Measurements from ENCODE around the gene PLCH2.
A peak's percentile ranks its signal among the peaks of the same experiment; 100 is the strongest.

PLCH2 gene

DNA sequence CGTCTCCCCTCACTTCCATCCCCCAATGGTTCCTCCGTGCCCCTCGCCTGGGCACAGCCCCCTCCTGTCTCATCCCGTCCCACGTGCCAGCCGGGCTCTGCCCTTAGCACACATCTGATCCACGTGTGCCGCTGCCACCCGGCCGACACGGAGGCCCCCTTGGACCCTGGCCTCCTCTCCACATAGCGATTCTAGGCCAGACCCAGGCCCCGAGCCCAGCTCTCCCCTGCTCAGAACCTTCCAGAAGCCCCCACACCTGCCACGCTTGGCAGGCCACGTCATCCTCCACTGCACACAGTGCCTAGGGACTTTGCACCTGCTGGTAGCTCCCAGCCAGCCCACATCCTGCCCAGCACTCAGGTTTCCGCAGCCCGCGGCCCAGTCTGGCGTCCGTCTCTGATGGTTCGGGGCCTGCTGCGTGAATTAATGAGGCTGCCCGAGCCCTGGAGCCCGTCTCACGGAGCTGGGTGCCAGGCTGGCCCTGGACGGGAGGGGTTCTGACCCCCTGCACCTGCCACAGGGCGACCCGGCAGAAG, 20.1 kb downstream of the PLCH2 start:
- Histone ChIP-seq H3K4me2 (peak overlapping the region in 10 of 11 experiments; percentile 33 to 96 (median 86); a peak in 21 of 22 replicates), H3K27ac (peak overlapping the region in 5 of 11 experiments; percentile 22 to 67 (median 25); a peak in 8 of 22 replicates), H3K9ac (peak overlapping the region in 5 of 11 experiments; percentile 12 to 65 (median 35); a peak in 6 of 22 replicates), H3K4me3 (peak overlapping the region in 1 of 10 experiments; percentile 1; a peak in 1 of 20 replicates), H3K36me3 (no peaks in the 10 kb centered on the region), H3K9me3 (replicated peaks in 1 of 11) (no peaks in the 10 kb centered on the region), H3K27me3 (peaks cover 0 to 62% (median 8%) of the 10 kb centered on the region in 11 experiments; a peak in 12 of 22 replicates), H3K4me1 (peaks cover 32 to 91% (median 88%) of the 10 kb centered on the region in 10 experiments), H4K20me1 (peaks cover 0 to 73% (median 35%) of the 10 kb centered on the region in 11 experiments; a peak in 14 of 22 replicates)
- TF ChIP-seq Cebpa-rat (IDR thresholded peaks at IDR 0.05), result no peak

DNA sequence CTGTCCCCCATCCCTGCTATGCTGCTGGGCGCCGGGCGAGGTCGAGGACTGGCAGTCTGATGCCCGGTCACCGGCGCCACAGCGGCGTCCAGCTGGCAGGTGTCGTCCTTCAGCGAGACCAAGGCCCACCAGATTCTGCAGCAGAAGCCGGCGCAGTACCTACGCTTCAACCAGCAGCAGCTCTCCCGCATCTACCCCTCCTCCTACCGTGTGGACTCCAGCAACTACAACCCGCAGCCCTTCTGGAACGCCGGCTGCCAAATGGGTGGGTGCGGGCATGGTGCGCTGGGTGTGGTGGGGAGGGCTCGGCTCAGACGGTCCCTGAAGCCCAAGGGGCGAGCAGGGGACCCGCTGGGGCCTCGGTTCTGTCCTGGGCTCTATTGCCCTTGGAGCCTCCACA, 20.7 kb downstream of the PLCH2 start:
- Histone ChIP-seq H3K9ac (peak overlapping the region in 4 of 11 experiments; percentile 12 to 65 (median 48); a peak in 6 of 22 replicates), H3K4me1 (peaks cover 38 to 97% (median 94%) of the 10 kb centered on the region in 10 experiments), H3K4me2 (peak overlapping the region in 10 of 11 experiments; percentile 33 to 96 (median 86); a peak in 21 of 22 replicates), H3K27me3 (peaks cover 0 to 62% (median 8%) of the 10 kb centered on the region in 11 experiments; a peak in 12 of 22 replicates), H4K20me1 (peaks cover 0 to 71% (median 35%) of the 10 kb centered on the region in 11 experiments; a peak in 14 of 22 replicates), H3K4me3 (peak overlapping the region in 1 of 10 experiments; percentile 1; a peak in 1 of 20 replicates), H3K36me3 (no peaks in the 10 kb centered on the region), H3K27ac (peak overlapping the region in 5 of 11 experiments; percentile 22 to 67 (median 25); a peak in 7 of 22 replicates), H3K9me3 (replicated peaks in 1 of 11) (no peaks in the 10 kb centered on the region)
- TF ChIP-seq Cebpa-rat (IDR thresholded peaks at IDR 0.05), result no peak

DNA sequence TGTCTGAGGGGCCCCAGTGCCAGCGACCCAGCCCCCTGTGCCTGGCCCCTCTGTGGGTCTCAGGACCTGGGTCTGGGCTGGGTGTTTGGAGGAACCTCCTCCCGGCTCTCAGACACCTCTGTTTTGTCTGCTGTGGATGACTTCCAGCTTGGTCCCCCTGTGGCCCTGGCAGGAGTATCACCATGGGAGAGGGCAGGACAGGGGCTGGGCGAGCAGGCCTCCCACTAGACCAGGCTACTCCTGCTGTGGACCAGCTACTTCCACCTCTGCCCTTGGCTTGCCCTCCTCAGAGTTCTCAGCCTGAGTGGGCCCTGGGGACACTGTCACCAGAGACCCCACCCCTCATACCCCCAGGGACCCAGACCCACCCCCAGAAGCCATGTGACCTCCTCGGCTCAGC, 21.8 kb downstream of the PLCH2 start:
- Histone ChIP-seq H4K20me1 (peaks cover 0 to 71% (median 38%) of the 10 kb centered on the region in 11 experiments; a peak in 14 of 22 replicates), H3K9me3 (replicated peaks in 1 of 11) (no peaks in the 10 kb centered on the region), H3K27ac (no peak overlapping the region), H3K36me3 (no peaks in the 10 kb centered on the region), H3K4me2 (peak overlapping the region in 8 of 11 experiments; percentile 78 to 96 (median 89); a peak in 16 of 22 replicates), H3K4me3 (no peak overlapping the region), H3K4me1 (peaks cover 43 to 97% (median 92%) of the 10 kb centered on the region in 10 experiments), H3K9ac (peak overlapping the region in 1 of 11 experiments; percentile 11; a peak in 1 of 22 replicates), H3K27me3 (peaks cover 0 to 54% (median 8%) of the 10 kb centered on the region in 11 experiments; a peak in 12 of 22 replicates)
- no peak for TF ChIP-seq Cebpa-rat (IDR thresholded peaks at IDR 0.05)

DNA sequence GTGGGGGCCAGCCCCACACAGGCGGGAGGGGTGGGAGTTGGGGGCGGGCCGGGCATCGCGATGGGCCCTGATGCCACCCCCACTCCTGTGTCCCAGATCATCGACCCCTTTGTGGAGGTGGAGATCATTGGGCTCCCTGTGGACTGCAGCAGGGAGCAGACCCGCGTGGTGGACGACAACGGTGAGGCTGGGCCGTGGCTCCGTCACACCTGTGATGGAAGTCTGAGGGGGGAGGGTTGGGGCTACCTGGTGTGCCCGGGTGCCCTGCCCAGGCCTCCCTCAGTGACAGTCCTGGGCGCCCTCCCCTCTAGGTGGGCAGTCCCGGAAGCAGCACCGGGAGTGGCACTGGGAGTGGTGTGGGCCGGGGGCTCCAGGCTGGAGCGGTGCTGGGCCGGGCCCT, 22.6 kb downstream of the PLCH2 start:
- no peak overlapping the region for H3K27ac ChIP-seq
- H3K4me1 ChIP-seq, result peaks cover 43 to 89% (median 84%) of the 10 kb centered on the region in 10 experiments
- no peak for TF ChIP-seq Cebpa-rat (IDR thresholded peaks at IDR 0.05)
- peak overlapping the region in 9 of 11 experiments; percentile 82 to 96 (median 87); a peak in 18 of 22 replicates for H3K4me2 ChIP-seq
- no peaks in the 10 kb centered on the region for H3K36me3 ChIP-seq
- H4K20me1 ChIP-seq, result peaks cover 0 to 71% (median 31%) of the 10 kb centered on the region in 11 experiments; a peak in 13 of 22 replicates
- no peaks in the 10 kb centered on the region for H3K9me3 ChIP-seq (replicated peaks in 1 of 11)
- no peak overlapping the region for H3K4me3 ChIP-seq
- H3K27me3 ChIP-seq, result peaks cover 0 to 46% (median 8%) of the 10 kb centered on the region in 11 experiments; a peak in 12 of 22 replicates
- no peak overlapping the region for H3K9ac ChIP-seq

DNA sequence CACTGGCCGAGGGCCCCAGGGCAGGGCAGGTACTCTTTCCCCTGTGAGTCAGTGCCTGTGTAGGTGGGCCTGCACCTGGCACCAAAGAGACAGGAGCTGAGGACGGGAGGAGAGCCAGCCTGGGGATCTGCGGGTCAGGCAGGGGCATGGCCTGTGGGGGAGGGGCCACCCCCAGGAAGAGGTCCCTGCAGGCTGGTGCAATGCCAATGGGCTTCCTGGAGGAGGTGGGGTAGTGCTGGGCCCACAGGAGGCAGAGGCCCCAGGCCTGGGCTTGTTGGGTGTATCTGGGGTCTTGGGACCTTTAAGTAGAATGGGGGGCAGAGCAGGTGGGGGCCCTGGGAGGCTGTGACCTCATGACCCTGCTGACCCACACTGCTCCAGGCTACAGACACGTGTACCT, 23.2 kb downstream of the PLCH2 start:
- H3K27ac ChIP-seq, result peak overlapping the region in 6 of 11 experiments; percentile 30 to 71 (median 63); a peak in 8 of 22 replicates
- peaks cover 43 to 87% (median 78%) of the 10 kb centered on the region in 10 experiments for H3K4me1 ChIP-seq
- peak overlapping the region in 4 of 11 experiments; percentile 20 to 63 (median 38); a peak in 5 of 22 replicates for H3K9ac ChIP-seq
- peaks cover 0 to 40% (median 6%) of the 10 kb centered on the region in 11 experiments; a peak in 11 of 22 replicates for H3K27me3 ChIP-seq
- peak overlapping the region; percentile 77 to 96 (median 85); a peak in 20 of 22 replicates for H3K4me2 ChIP-seq
- no peak for TF ChIP-seq Cebpa-rat (IDR thresholded peaks at IDR 0.05)
- H4K20me1 ChIP-seq, result peaks cover 0 to 71% (median 32%) of the 10 kb centered on the region in 11 experiments; a peak in 13 of 22 replicates
- H3K4me3 ChIP-seq, result no peak overlapping the region
- no peaks in the 10 kb centered on the region for H3K9me3 ChIP-seq (replicated peaks in 1 of 11)
- H3K36me3 ChIP-seq, result no peaks in the 10 kb centered on the region

DNA sequence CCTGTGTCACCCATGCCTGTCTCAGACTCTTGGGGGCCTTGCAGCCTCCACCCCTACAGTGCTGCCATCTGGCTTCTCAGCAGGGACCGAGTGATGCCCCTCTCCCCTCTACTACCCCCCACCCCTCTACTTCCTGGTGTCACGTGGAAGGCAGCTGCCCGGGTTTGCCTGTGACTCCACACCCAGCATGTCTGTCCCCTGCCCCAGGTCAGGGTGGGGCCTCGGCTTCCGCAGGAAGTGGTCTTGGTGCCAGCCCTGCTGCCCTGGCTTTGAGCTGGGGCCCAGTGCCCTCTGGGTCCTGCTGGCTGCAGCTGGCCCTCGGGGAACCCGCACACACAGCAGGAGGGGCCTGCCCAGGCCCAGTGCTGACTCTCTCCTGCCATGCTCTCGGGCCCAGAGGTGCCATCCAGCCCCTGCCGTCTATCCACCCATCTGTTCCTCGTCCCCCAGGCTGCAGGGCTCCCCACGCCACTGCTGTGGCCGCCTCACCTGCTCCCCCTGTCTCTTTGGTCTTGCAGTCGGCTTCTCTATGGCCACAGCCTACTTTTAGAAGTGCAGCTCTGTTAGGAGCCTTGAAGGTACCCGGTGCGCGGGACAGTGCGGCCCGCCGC, 24.0 kb downstream of the PLCH2 start:
- peaks cover 0 to 71% (median 33%) of the 10 kb centered on the region in 11 experiments; a peak in 16 of 22 replicates for H4K20me1 ChIP-seq
- H3K4me1 ChIP-seq, result peaks cover 43 to 86% (median 75%) of the 10 kb centered on the region in 10 experiments
- H3K9ac ChIP-seq, result peak overlapping the region; percentile 6 to 68 (median 49); a peak in 16 of 22 replicates
- H3K9me3 ChIP-seq (replicated peaks in 1 of 11), result no peaks in the 10 kb centered on the region
- no peaks in the 10 kb centered on the region for H3K36me3 ChIP-seq
- H3K4me3 ChIP-seq, result peak overlapping the region in 1 of 10 experiments; percentile 19; a peak in 1 of 20 replicates
- H3K27ac ChIP-seq, result peak overlapping the region in 9 of 11 experiments; percentile 30 to 75 (median 61); a peak in 15 of 22 replicates
- TF ChIP-seq Cebpa-rat (IDR thresholded peaks at IDR 0.05), result no peak
- H3K27me3 ChIP-seq, result peaks cover 0 to 32% (median 2%) of the 10 kb centered on the region in 11 experiments; a peak in 10 of 22 replicates
- H3K4me2 ChIP-seq, result peak overlapping the region; percentile 77 to 96 (median 85)

DNA sequence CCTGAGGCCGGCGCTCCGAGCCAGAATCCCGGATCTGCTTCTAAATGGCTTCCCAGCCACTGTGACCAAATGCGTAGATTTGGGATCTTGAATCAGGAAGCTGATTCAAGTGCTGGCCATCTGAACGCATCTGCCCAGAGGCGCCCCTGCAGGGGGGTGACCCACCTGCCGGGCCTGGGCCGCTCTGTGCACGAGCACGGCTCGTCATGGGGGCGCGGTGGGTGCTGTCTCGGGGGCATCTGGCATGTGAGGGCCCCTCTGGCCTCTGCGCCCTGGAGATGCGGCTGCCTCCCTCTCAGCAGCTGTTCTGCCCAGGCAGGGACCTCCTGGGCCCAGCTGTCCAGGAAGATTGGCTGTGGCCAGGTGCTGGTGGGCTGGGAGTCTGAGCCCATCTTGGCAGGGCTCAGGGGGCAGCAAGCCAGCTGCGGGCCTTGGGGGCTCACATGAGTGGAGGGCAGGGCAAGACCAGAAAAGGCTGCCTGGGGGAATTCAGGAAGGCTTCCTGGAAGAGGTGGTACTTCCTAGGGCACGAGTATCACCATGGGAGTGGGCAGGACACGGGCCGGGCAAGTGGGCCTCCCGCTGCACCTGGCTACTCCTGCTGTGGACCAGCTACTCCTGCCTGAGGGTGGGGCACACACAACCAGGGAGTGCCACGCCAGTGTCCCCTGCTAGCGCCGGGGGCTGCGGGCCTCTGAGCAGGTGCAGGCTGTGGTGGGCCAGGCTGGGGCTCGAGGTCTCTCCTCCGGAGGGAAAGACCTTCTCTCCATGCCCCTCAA, 25.1 kb downstream of the PLCH2 start:
- peak overlapping the region in 2 of 11 experiments; percentile 25 to 45; a peak in 2 of 22 replicates for H3K27ac ChIP-seq

DNA sequence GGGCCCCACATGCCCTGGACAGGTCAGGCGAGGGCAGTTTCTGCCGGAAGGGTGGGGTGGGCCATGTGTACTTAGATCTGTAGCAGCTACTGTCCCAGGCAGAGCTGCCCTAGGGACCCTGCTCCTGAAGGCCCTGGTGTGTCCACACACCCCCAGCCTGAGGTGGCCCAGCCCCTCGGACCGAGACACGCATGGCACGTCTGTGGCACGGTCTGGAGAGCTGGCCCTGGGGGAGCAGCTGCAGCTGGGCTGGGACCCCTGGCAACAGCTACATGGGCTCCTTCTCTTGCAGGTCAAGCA, 25.7 kb downstream of the PLCH2 start:
- peak overlapping the region in 2 of 11 experiments; percentile 21 to 45; a peak in 2 of 22 replicates for H3K27ac ChIP-seq
- no peak for TF ChIP-seq Cebpa-rat (IDR thresholded peaks at IDR 0.05)
- H3K27me3 ChIP-seq, result peaks cover 0 to 15% (median 0%) of the 10 kb centered on the region in 11 experiments; a peak in 9 of 22 replicates
- H3K4me2 ChIP-seq, result peak overlapping the region; percentile 35 to 79 (median 62); a peak in 20 of 22 replicates
- H3K4me3 ChIP-seq, result no peak overlapping the region
- H3K36me3 ChIP-seq, result peaks cover 0 to under 1% (median 0%) of the 10 kb centered on the region in 11 experiments; a peak in 1 of 22 replicates
- H3K9me3 ChIP-seq (replicated peaks in 1 of 11), result no peaks in the 10 kb centered on the region
- peaks cover 43 to 85% (median 71%) of the 10 kb centered on the region in 10 experiments for H3K4me1 ChIP-seq
- peak overlapping the region in 3 of 11 experiments; percentile 19 to 50 (median 25); a peak in 1 of 22 replicates for H3K9ac ChIP-seq
- peaks cover 3 to 71% (median 33%) of the 10 kb centered on the region in 11 experiments; a peak in 20 of 22 replicates for H4K20me1 ChIP-seq

More for the DNA sequence above, 25.1 kb downstream of the PLCH2 start:
- peak overlapping the region in 5 of 11 experiments; percentile 9 to 50 (median 24); a peak in 5 of 22 replicates for H3K9ac ChIP-seq
- H3K9me3 ChIP-seq (replicated peaks in 1 of 11), result no peaks in the 10 kb centered on the region
- no peak for TF ChIP-seq Cebpa-rat (IDR thresholded peaks at IDR 0.05)
- H4K20me1 ChIP-seq, result peaks cover 0 to 71% (median 33%) of the 10 kb centered on the region in 11 experiments; a peak in 18 of 22 replicates
- no peak overlapping the region for H3K4me3 ChIP-seq
- H3K27me3 ChIP-seq, result peaks cover 0 to 21% (median 0%) of the 10 kb centered on the region in 11 experiments; a peak in 10 of 22 replicates
- H3K4me2 ChIP-seq, result peak overlapping the region; percentile 35 to 79 (median 62); a peak in 21 of 22 replicates
- no peaks in the 10 kb centered on the region for H3K36me3 ChIP-seq
- peaks cover 43 to 85% (median 71%) of the 10 kb centered on the region in 10 experiments for H3K4me1 ChIP-seq

Data from BLaER1 treated with 17β-estradiol and CSF1 and Interleukin-3, amounts not matched to agents 10 nM and 100 nM (cell line).